ENCODE data around the gene BHLHA9. TPM values are rescaled to one million over a fixed set of nuclear protein-coding genes. Genes with fewer than 3 reads are reported as not detected.
"Not testable (repeated sequence)": the region's sequence is repeated elsewhere in the genome, so short reads cannot be mapped to it uniquely, and the experiment has no call there.

Gene BHLHA9
- total RNA-seq, 2 donors from 2014 or later, result not detected

DNA sequence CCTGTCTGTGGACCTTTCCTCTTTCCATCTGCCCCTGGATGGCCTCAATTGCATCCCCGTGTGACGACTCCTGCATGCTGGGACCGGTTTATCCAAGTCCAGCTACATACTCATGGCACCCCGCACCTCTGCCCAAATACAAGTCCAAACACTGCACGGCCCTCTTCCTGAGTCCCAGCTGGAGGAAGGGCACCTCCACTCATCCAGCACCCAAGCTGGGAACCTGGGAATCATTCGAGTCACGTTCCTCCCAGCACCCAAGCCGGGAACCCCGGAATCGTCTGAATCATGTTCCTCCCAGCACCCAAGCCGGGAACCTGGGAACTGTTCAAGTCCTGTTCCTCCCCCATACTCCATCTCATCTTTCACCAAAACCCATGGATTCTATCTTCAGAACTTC is 19.5 kb downstream of the BHLHA9 start:
- no peak for DNase-seq (ENCODE audit: low spot score)
- intact Hi-C loops (cut with DNase I), result loop anchor here in 1 of 2 donors (1.0 to 5.0 kb wide), 2 partner anchors 41 to 1023 kb away; no protein-coding TSS in a partner anchor

- intact Hi-C loops (cut with DNase I), result loop anchor here in 1 of 2 donors (1.0 to 5.0 kb wide), 2 partner anchors 40 to 1022 kb away; no protein-coding TSS in a partner anchor
- DNase-seq (ENCODE audit: low spot score), result no peak
These were observed 20.4 kb downstream of the BHLHA9 start for GRCh38 chr17:1290676-1291075.

GRCh38 chr17:1294157-1294717 is 24.0 kb downstream of the BHLHA9 start:
- no peak for DNase-seq (ENCODE audit: low spot score)
- intact Hi-C loops (cut with DNase I), result loop anchor here in 1 of 2 donors (5.0 kb wide), 1 partner anchor 1018 kb away; no protein-coding TSS in a partner anchor

DNA sequence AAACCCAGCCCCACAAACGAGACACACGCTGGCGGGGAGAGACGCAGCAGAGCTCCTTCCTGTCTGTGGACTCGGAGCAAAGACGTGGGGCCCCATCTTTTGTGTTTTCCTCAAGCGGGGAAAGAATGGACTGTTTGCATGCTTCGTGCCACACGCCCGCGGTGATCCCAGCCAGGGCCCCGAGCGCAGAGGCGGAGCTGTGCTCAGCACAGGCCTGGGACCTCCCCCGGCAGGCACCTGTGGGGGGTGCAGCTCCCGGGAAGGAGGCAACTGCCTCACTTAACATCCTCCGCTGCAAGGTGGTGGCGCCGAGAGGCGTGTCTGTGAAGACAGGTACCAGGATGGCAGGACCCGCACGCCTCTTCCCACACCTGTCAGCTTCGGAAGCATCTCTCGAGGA is 28.4 kb downstream of the BHLHA9 start:
- DNase-seq (ENCODE audit: low spot score), result no peak
- intact Hi-C loops (cut with DNase I), result no loop called here

- intact Hi-C loops (cut with DNase I), result no loop called here
- DNase-seq (ENCODE audit: low spot score), result no peak
These were observed 29.5 kb downstream of the BHLHA9 start for GRCh38 chr17:1299552-1300370.

DNA sequence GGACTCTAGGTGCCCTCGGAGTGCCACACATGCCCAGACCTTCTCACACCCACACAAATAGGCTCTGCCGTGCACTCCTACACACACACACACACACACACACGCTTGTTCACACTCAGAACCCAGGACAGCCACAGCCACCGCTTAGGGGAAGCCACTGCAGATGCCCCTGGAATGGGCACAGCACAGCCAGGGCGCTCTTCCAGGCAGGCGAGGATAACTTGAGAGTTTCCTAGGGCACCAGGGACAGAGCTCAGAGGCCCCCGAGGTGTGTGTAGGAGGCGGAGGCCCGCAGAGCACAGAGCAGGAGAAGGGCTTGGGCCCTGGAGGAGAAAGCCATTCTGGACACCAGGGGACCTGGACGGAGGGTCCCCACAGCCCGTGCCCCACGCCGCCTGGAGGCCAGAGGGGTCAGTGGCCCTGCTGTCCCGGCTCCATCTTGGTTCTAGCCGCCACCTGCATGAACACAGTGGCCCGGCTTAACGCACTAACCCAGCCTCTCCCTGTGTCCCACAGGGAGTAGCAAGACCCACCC is 30.2 kb downstream of the BHLHA9 start:
- intact Hi-C loops (cut with DNase I), result no loop called here
- no peak for DNase-seq (ENCODE audit: low spot score)

DNA sequence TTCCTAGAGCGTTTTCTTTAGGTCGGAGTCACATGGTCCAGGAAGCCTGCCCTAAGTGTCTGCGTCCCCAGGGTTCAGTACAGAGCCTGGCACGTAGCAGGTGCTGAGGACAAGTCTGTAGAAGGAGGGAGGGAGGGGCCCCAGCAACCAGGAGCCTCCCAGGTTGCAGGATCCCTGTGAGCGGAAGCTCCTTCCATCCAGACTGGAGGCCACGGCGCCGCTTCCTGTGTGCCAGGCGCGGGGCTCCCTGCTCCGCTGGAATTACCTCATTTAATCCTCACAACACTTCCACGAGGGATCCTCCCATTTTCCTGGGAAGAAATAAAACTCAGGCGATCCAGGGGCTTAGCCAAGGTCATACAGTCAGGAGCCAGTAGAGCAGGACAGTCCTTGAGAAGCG is 31.3 kb downstream of the BHLHA9 start:
- no peak for DNase-seq (ENCODE audit: low spot score)
- intact Hi-C loops (cut with DNase I), result no loop called here

- intact Hi-C loops (cut with DNase I), result loop anchor here in 1 of 2 donors (1.0 kb wide), 1 partner anchor 28 kb away; no protein-coding TSS in a partner anchor
- DNase-seq (ENCODE audit: low spot score), result no peak
These were observed 32.5 kb downstream of the BHLHA9 start for GRCh38 chr17:1302761-1303160.

GRCh38 chr17:1304522-1304921 is 34.3 kb downstream of the BHLHA9 start:
- DNase-seq (ENCODE audit: low spot score), result no peak
- intact Hi-C loops (cut with DNase I), result no loop called here

DNA sequence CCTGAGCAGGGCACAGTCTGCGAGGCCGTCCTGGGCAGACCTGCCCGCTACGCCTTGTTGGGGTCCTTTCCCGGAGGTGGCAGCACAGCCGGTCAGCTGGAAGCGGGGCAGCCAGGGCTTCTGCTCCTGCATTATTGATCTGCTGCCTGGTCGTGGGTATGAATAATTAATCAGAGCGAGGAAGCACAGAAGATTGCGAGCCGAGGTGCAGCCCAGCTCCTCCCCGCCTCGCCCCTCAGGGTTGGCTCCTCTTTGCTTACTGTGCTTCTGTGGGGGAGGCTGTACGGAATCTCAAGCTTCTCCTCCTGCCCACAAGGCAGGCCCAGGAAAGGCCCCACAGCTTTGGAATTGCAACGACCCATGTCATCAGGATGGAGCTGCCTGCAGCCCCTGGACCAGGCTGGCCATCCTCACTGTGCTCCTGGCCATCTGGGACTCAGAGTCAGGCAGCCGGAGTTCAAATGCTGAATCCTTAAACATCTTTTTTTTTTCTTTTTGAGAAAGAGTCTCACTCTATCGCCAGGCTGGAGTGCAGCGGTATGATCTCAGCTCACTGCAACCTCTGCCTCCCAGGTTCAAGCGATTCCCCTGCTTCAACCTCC is 34.8 kb downstream of the BHLHA9 start:
- intact Hi-C loops (cut with DNase I), result no loop called here
- no peak for DNase-seq (ENCODE audit: low spot score)

DNA sequence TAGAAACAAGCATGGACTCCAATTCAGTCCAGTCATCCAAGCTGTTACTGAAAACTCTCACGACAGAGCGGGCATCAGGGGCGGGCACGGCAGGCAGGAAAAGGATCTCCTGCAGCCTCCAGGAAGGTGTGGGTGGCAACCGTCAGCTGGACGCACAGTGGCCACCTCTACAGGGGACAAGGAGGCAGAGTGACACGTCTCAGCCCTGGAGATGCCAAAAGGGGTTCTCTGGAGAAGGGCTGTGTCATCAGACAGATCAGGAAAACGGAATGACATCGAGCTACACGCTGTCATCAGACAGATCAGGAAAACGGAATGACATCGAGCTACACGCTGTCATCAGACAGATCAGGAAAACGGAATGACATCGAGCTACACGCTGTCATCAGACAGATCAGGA is 37.6 kb downstream of the BHLHA9 start:
- intact Hi-C loops (cut with DNase I); DNase-seq (ENCODE audit: low spot score): not testable (repeated sequence)

- intact Hi-C loops (cut with DNase I), result no loop called here
These were observed 42.1 kb downstream of the BHLHA9 start for GRCh38 chr17:1312261-1312870.

DNA sequence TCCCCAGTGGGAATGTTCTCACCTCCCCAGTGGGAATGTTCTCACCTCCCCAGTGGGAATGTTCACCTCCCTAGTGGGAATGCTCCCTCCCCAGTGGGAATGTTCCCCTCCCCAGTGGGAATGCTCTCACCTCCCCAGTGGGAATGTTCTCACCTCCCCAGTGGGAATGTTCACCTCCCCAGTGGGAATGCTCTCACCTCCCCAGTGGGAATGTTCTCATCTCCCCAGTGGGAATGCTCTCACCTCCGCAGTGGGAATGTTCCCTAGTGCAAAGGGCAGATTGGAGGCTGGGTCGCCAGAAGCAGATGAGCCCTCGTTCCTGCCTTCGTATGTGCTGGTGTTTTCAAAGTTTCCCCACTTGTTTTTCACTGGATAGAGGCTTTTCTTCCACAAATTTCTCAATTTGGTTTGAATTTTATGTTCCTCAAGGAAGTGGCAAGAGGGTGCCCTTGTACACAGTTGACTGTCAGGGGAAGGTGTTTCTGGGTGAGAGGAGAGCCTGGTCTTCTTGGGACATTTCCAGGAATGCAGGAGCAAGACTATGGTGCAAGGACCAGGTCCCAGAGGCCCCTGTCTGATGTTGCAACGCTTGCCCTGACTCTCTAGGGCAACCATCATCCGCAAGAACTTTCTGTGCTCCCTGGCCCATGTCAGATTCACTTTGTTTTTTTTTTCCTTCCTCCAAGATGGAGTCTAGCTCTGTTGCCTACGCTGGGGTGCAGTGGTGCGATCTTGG is 43.2 kb downstream of the BHLHA9 start:
- DNase-seq (ENCODE audit: low spot score), result no peak
- intact Hi-C loops (cut with DNase I), result no loop called here

More at GRCh38 chr17:1312261-1312870, 42.1 kb downstream of the BHLHA9 start:
- no peak for DNase-seq (ENCODE audit: low spot score)

- intact Hi-C loops (cut with DNase I), result no loop called here
- no peak for DNase-seq (ENCODE audit: low spot score)
These were observed 45.2 kb downstream of the BHLHA9 start for GRCh38 chr17:1315409-1315808.

- no peak for DNase-seq (ENCODE audit: low spot score)
- intact Hi-C loops (cut with DNase I), result no loop called here
These were observed 45.7 kb downstream of the BHLHA9 start for GRCh38 chr17:1315891-1316403.
